Activated T-helper 17 cell treated with anti-CD3 and anti-CD28 coated beads, Interleukin-2, amount 50 U/mL, for 72 hours (primary cell): ENCODE measurements around the gene CST8. TPM values are rescaled to one million over a fixed set of nuclear protein-coding genes. Genes with fewer than 3 reads are reported as not detected.

ENCODE experiments used
- ATAC-seq: fragments of 150-1000 bp; cut with Tn5 transposase; replicated peaks from 2 replicates; pipeline ENCODE4 v1.10.0; 2021; ENCODE audit warnings: mild to moderate bottlenecking, moderate library complexity
- H3K27ac Mint-ChIP-seq: one replicate; pipeline ENCODE4 v1.8.0; 2022; ENCODE audit warnings: mixed read lengths
- H3K27me3 Mint-ChIP-seq: one replicate; pipeline ENCODE4 v1.8.0; 2022; ENCODE audit warnings: mixed read lengths
- H3K36me3 Mint-ChIP-seq: one replicate; pipeline ENCODE4 v1.8.0; 2022; ENCODE audit warnings: low read depth, mild to moderate bottlenecking, mixed read lengths
- H3K4me1 Mint-ChIP-seq: one replicate; pipeline ENCODE4 v1.8.0; 2022; ENCODE audit warnings: mixed read lengths
- H3K4me3 Mint-ChIP-seq: one replicate; pipeline ENCODE4 v1.8.0; 2022; ENCODE audit warnings: mild to moderate bottlenecking, mixed read lengths
- H3K9me3 Mint-ChIP-seq: one replicate; pipeline ENCODE4 v1.8.0; 2022; ENCODE audit warnings: mixed read lengths
- total RNA-seq, 2 donors: library from RNA; stranded (reverse); gene quantifications; one replicate each; pipeline ENCODE4 v1.2.3, GENCODE V29; 2022

CST8 gene
- total RNA-seq, 2 donors from 2014 or later: 0.29 TPM; not detected in 1

DNA sequence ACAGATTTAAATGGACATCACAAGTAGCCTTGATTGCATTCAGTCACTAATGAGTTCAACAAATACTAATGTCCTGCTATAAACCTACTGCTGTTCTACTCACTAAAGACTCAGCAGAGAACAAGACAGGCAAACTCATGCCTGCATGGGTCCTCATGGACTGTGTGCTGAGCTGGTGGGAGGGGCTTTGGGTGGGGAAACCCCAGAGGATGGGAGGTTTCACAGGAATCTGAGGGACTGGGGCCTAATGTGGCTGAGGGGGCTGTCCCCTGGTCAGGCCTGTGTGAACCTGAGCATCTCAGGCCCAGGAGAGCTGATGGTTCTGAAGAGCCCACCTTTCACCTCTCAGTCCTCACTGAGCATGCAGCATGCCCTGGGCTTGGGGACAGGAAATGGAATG is 1.4 kb downstream of the CST8 start:
- no peaks in the 10 kb centered on the region for H3K27me3 Mint-ChIP-seq
- H3K9me3 Mint-ChIP-seq: no peaks in the 10 kb centered on the region
- no peak overlapping the region for H3K4me3 Mint-ChIP-seq
- no peaks in the 10 kb centered on the region for H3K36me3 Mint-ChIP-seq
- H3K4me1 Mint-ChIP-seq: no peaks in the 10 kb centered on the region
- ATAC-seq: peak; percentile 71
- no peak overlapping the region for H3K27ac Mint-ChIP-seq

DNA sequence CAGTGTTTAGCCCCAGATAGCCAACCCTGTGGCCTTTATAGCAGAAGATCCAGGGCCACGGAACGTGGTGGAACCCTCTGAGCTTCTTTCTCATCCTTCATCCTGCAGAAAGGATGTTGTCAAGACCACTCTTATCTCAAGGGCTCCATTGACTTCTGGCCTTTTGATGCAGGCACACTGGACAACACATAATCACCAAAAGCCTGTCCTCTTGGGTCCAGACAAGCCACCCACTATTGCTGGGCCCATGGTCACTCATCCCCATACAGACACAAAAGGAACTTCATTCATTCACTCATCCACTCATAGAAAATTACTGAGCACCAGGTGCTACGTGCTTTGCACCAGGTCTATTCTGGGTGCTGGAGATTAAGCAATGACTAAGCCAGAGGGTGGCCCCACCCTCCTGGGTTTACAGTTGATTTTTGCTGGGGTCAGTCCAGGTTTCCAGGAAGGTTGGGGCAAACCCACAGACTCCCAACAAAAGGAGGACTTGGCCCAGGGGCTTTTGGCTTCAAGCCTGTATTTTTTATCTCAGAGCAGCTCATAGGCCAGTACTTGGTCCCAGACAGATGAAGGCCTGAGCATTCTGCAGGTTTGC is 2.4 kb downstream of the CST8 start:
- peaks cover 4% of the 10 kb centered on the region for H3K27me3 Mint-ChIP-seq
- H3K27ac Mint-ChIP-seq: no peak overlapping the region
- H3K9me3 Mint-ChIP-seq: peaks cover 4% of the 10 kb centered on the region
- no peak overlapping the region for H3K4me3 Mint-ChIP-seq
- H3K4me1 Mint-ChIP-seq: peaks cover 6% of the 10 kb centered on the region
- ATAC-seq: no peak
- H3K36me3 Mint-ChIP-seq: no peaks in the 10 kb centered on the region

DNA sequence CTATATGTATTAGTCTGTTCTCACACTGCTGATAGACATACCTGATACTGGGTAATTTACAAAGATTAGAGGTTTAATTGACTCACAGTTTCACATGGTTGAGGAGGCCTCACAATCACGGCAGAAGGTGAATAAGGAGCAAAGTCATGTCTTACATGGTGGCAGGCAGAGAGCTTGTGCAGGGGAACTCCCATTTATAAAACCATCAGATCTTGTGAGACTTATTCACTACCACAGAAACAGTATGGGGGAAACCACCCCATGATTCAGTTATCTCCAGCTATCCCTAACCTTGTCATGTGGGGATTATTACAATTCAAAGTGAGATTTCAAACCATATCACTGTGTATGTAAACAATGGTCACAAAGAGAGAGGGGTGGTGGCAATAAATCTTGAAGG is 6.6 kb downstream of the CST8 start:
- Mint-ChIP-seq H3K27me3 (peaks cover 30% of the 10 kb centered on the region), H3K27ac (peak overlapping the region; percentile 11), H3K9me3 (peaks cover 4% of the 10 kb centered on the region), H3K36me3 (no peaks in the 10 kb centered on the region), H3K4me3 (peak overlapping the region; percentile 1), H3K4me1 (peaks cover 6% of the 10 kb centered on the region)
- ATAC-seq: peak; percentile 96

DNA sequence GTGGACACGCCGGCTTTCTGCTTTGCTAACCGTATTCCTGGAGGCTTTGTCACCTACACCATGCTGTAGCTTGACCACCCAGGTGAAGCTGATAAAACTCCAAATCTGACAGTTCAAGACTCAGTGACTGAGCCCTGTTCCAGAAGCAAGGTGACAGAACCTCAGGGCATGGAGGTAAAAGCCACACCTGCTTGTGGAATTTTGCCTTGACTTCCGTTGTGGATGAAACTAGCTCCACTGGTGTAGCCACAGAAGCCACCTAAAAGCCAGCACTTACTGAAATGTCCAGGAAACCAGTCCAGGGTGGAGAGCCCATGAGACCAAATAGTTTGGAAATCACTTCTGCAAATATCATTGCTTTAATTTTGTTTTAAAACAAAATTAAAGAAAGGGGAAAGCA is 11.0 kb downstream of the CST8 start:
- Mint-ChIP-seq H3K27ac (no peak overlapping the region), H3K27me3 (peaks cover 38% of the 10 kb centered on the region)

DNA sequence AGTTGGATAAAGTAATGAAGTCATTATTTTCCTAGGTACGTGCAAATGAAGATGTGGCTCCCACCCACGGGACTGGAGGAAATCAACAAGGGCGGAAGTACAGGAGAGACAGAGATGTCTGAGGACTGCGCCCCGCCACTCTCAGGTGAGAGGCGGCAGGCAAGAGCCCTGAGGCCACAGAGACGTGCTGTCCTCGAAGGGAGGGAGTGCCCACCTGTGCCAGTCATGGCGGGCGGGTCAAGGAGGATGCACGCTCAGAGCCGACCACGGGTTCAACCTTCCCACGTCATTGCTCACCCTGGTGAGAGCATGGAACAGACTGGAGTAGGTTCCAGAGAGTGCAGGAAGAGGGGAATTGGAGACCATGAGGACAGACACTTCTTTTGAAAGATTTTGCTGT is 12.7 kb downstream of the CST8 start:
- no peak overlapping the region for H3K4me3 Mint-ChIP-seq
- ATAC-seq: peak; percentile 11
- H3K4me1 Mint-ChIP-seq: no peaks in the 10 kb centered on the region

More for the DNA sequence above, 11.0 kb downstream of the CST8 start:
- no peaks in the 10 kb centered on the region for H3K36me3 Mint-ChIP-seq
- peaks cover 6% of the 10 kb centered on the region for H3K4me1 Mint-ChIP-seq
- H3K4me3 Mint-ChIP-seq: no peak overlapping the region
- peaks cover 4% of the 10 kb centered on the region for H3K9me3 Mint-ChIP-seq
- no peak for ATAC-seq

DNA sequence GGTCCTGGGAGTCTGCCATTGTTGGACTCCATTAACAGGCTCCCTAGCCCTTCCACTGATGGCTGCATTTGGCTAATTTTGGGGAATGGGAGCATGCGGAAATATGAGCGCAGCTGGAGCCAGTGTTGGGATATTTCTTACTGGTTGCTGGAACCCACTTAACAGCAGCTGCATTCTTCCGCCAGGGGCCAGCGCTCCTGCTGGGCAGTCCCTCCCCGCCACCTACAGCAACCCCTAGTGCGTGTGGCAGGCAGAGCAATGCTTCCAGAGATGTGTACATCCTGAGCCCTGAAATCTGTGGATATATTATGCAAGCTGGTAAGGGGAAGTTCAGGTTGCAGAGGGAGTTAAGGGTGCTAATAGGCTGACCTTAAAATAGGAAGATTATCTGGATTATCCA is 16.4 kb downstream of the CST8 start:
- Mint-ChIP-seq H3K27me3 (peaks cover 17% of the 10 kb centered on the region), H3K9me3 (no peaks in the 10 kb centered on the region), H3K4me3 (no peak overlapping the region), H3K4me1 (no peaks in the 10 kb centered on the region), H3K36me3 (no peaks in the 10 kb centered on the region), H3K27ac (no peak overlapping the region)
- no peak for ATAC-seq

More for the DNA sequence above, 12.7 kb downstream of the CST8 start:
- Mint-ChIP-seq H3K27ac (no peak overlapping the region), H3K36me3 (no peaks in the 10 kb centered on the region), H3K9me3 (no peaks in the 10 kb centered on the region), H3K27me3 (peaks cover 35% of the 10 kb centered on the region)

DNA sequence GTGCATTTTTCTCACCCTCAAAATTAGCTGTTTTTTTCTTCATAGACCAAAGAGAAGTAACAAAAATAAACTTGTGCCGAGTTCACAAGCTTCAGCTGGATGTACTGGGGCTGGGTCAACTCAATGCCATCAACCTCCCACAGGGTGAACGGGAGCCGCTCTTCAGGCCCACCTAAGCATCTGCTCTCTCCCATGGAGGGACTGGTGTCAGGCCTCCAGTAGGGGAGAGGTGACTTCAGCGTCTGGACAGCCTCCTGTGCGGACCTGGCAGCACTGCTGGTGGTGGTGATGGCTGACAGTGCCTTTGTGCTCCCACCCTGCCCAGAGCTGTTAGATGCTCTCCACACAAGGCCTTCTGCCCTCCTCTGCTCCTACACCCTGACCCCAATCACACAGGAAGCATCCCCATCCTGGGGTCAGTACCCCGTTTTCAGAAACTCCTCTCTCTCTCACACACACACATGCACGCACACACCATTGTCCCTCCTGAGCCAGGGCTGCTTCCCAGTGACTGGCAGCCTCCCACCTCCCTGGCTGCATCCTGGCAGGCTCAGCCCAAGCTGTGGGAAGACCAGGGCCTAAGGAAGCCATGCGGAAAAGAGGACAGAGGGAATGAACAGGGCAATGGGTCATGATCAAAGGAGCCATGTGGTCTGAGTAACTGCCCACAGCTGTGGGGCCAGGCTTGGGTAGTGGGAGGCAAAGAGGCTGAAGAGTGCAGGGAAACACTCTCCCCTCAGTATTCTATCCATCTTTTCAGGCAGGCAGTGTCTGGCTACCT is 17.7 kb downstream of the CST8 start:
- Mint-ChIP-seq H3K27me3 (peaks cover 8% of the 10 kb centered on the region), H3K36me3 (no peaks in the 10 kb centered on the region), H3K4me1 (no peaks in the 10 kb centered on the region), H3K9me3 (no peaks in the 10 kb centered on the region), H3K4me3 (no peak overlapping the region), H3K27ac (no peak overlapping the region)
- no peak for ATAC-seq

DNA sequence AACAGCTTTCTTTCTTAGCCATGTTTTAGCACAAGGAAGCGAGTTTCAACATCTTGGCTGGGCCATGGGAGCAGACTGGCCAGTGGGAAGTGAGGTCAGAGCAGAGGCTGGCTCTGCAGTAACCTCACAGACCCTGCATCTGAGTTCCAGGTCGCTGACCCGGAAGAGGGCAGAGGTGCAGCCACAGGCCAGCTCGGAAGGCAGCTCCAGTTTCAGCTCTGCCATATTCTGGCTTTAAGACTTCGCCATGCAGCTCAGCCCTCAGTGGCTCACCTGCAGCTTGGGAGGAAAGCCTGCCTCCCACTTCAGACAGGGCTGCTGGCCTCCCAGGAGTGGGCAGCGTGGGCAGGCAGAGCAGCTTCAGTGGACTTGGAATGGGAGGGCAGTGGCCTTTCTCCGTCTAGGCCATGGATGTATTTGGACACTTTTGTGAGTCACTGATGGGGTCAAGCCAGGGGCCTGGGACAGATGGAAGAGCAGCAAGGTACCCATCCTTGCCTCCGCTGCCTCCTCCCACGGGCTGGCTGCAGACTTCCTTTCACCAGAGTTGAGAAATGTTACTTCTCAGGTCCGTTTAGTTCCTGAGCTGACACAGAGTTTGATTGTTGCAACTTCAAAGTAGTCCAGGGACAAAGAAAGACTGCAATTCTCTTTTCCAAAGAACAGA is 18.5 kb downstream of the CST8 start:
- Mint-ChIP-seq H3K4me1 (no peaks in the 10 kb centered on the region), H3K27me3 (peaks cover 8% of the 10 kb centered on the region), H3K9me3 (no peaks in the 10 kb centered on the region), H3K4me3 (no peak overlapping the region), H3K27ac (no peak overlapping the region), H3K36me3 (no peaks in the 10 kb centered on the region)
- ATAC-seq: no peak

DNA sequence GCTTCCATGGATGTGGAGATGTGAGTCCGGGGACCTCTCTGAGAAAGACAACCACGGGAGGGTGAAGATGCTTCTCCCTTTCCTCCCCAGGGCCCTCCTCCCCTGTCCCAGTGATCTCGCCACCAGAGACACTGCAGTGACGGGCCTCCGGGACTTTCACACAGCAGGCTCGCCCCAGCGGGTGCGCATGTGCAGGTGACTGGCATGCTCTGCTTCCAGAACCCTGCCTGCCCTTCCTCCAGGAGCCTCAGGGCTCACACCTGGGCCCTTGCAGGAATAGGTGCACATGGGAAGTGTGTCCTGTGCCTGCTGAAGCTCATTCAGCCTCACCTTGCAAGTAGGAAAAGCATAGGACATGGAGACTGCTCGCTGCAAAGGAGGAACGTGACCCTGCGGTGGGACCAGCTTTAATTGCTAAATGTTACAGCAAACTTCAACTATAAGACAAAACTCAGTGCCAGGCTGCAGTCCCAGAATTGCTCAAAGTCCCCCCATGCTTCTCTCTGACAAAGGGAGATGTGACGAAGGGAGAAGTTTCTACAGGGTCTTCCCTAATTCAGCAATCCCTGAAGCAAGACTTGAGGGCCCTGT is 19.2 kb downstream of the CST8 start:
- Mint-ChIP-seq H3K27me3 (peaks cover 11% of the 10 kb centered on the region), H3K27ac (no peak overlapping the region), H3K4me1 (no peaks in the 10 kb centered on the region), H3K36me3 (no peaks in the 10 kb centered on the region), H3K4me3 (no peak overlapping the region), H3K9me3 (no peaks in the 10 kb centered on the region)
- no peak for ATAC-seq

DNA sequence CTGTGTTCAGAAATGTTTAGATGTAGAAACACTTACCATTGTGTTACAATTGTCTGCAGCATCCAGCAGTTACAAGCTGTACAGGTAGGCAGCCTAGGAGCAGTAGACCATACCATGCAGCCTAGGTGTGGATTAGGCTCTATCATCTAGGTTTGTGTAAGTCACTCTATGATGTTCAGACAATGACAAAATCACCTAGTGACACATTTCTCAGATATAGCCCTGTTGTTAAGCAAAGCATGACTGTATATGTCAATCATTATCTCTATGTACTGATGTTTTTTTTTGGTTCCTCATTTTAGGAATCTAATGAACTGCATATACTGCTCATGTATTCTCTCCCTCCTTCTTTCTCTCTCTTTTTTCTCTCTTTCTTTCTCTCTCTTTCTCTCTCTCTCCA is 22.2 kb downstream of the CST8 start:
- no peak overlapping the region for H3K4me3 Mint-ChIP-seq
- peak; percentile 47 for ATAC-seq
- no peak overlapping the region for H3K27ac Mint-ChIP-seq
- no peaks in the 10 kb centered on the region for H3K4me1 Mint-ChIP-seq
- no peaks in the 10 kb centered on the region for H3K9me3 Mint-ChIP-seq
- H3K27me3 Mint-ChIP-seq: peaks cover 10% of the 10 kb centered on the region
- no peaks in the 10 kb centered on the region for H3K36me3 Mint-ChIP-seq

DNA sequence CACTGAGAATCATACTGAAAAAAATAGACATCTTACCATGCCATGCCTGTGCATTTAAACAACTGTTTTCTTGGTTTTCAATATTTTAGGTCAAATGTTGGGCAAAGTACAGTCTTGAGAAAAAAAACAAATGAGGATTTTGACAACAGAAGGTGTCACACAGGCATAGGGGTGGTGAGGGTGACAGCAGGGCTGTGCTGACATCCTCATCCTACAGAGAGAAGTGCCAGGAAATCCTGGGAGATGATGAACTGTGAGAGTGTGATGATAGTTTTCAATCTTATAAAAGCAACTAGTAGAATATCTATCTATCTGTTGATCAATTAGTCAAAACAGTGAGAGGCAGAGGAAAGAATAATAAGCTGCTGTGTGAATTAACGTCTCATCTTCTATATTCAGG is 23.9 kb downstream of the CST8 start:
- H3K4me3 Mint-ChIP-seq: no peak overlapping the region
- H3K36me3 Mint-ChIP-seq: no peaks in the 10 kb centered on the region
- no peaks in the 10 kb centered on the region for H3K4me1 Mint-ChIP-seq
- no peak overlapping the region for H3K27ac Mint-ChIP-seq
- H3K9me3 Mint-ChIP-seq: no peaks in the 10 kb centered on the region
- peaks cover 11% of the 10 kb centered on the region for H3K27me3 Mint-ChIP-seq
- no peak for ATAC-seq

DNA sequence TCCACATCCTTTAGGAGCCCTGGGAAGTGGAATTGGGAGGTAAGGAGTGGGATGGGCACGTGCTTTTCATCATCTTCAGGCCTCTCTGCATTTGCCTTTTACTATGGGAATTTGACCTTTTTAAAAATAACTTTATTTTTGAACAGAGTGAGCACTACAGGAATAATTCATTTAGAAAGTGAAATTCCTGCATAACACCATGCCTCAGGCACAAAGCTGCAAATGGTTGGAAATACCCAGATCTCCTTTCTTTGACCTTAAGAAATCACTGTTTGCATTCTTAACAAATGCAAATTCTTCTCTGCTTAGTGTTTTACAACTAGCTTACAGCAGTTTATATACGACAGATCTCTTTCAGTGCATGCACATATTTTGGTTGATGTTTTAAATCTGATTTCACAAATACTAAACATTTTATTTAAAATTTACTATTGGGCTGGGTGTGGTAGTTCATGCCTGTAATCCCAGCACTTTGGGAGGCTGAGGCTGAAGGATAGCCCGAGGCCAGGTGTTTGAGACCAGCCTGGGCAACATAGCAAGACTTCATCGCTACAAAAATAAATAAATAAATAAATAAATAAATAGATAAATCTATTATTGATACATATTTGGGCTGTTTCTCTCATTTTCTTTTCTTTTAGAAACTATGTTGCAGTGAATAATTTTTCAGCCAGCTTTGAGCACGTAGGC is 24.5 kb downstream of the CST8 start:
- peaks cover 11% of the 10 kb centered on the region for H3K27me3 Mint-ChIP-seq
- no peak for ATAC-seq
- H3K36me3 Mint-ChIP-seq: no peaks in the 10 kb centered on the region
- no peaks in the 10 kb centered on the region for H3K4me1 Mint-ChIP-seq
- no peaks in the 10 kb centered on the region for H3K9me3 Mint-ChIP-seq
- no peak overlapping the region for H3K27ac Mint-ChIP-seq
- H3K4me3 Mint-ChIP-seq: no peak overlapping the region

DNA sequence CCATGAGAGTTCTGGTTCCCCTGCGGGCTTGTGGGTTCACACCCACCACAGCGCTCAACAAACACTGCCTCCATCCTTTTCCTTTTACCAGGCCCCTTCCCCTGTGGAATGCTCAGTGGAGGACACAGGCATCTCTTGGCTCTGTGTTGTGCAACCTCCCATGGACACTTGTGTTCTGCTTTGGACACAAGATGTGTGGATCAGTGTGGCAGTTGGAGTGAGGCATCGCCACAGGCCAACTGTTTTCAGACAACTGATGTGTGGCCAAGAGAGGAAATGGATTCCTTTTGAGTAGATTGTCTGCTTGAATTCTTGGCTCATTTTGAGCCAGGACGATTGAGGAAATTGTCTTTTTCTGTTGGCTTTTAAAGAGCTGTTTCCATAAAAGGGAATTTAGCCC is 26.8 kb downstream of the CST8 start:
- Mint-ChIP-seq H3K4me1 (no peaks in the 10 kb centered on the region), H3K27ac (no peak overlapping the region), H3K27me3 (peaks cover 11% of the 10 kb centered on the region), H3K4me3 (no peak overlapping the region), H3K36me3 (no peaks in the 10 kb centered on the region), H3K9me3 (no peaks in the 10 kb centered on the region)
- ATAC-seq: no peak

DNA sequence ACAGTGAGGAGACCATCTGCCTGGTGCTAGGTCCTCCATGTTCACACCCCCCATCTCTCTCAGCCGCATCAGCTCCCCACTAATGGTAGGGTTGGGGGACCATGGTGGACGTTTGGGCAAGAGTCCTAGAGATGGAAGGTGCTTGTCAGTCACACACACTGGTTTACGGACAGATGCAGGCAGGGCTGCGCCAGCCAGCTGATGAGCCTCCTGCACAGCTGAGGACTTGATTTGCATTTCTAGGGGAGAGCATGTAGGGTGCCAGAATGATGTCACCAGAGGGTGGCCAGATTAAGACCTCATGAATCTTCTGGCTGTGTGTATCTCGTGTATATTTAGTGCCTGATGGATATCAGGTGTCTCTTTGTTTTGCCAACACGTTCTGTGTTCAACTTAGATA is 28.6 kb downstream of the CST8 start:
- no peaks in the 10 kb centered on the region for H3K4me1 Mint-ChIP-seq
- no peak overlapping the region for H3K4me3 Mint-ChIP-seq
- ATAC-seq: no peak
- peaks cover 11% of the 10 kb centered on the region for H3K27me3 Mint-ChIP-seq
- no peak overlapping the region for H3K27ac Mint-ChIP-seq
- no peaks in the 10 kb centered on the region for H3K9me3 Mint-ChIP-seq
- no peaks in the 10 kb centered on the region for H3K36me3 Mint-ChIP-seq
